Coronary artery (tissue), 2 donors: ENCODE results near the gene PPM1D.
A peak's percentile ranks its signal among the peaks of the same experiment; 100 is the strongest.

Experiments
- DNase-seq: peaks from one replicate; pipeline ENCODE4 v3.0.0-alpha.2; 2017; ENCODE audit warnings: low spot score
- H3K27ac ChIP-seq, 2 donors: fragments of 200-600 bp; sonication (generic); one replicate each; pipeline ENCODE4 v1.5.1; 2016 to 2019
- H3K4me3 ChIP-seq: fragments of 200-600 bp; sonication (generic); 2 replicates; pipeline ENCODE4 v1.5.1; 2016; ENCODE audit warnings: mild to moderate bottlenecking, moderate library complexity
- CTCF ChIP-seq: fragments of 200-600 bp; sonication (generic); IDR thresholded peaks from one replicate; pipeline ENCODE4 v1.5.1; 2019; ENCODE audit warnings: antibody characterized with exemption

The PPM1D gene

GRCh38 chr17:60628252-60628889 lies 28.4 kb downstream of the PPM1D start:
- no peak for DNase-seq
- TF ChIP-seq CTCF: no peak
- no peak overlapping the region for H3K27ac ChIP-seq
- H3K4me3 ChIP-seq: no peak overlapping the region

- DNase-seq: no peak
- no peak for TF ChIP-seq CTCF
Measured at GRCh38 chr17:60629120-60629519, 29.1 kb downstream of the PPM1D start.

GRCh38 chr17:60630352-60630751 lies 30.4 kb downstream of the PPM1D start:
- TF ChIP-seq CTCF: no peak
- H3K4me3 ChIP-seq: no peak overlapping the region
- peak overlapping the region in 1 of 2 donors; percentile 5 for H3K27ac ChIP-seq
- no peak for DNase-seq

More at GRCh38 chr17:60629120-60629519, 29.1 kb downstream of the PPM1D start:
- H3K27ac ChIP-seq: no peak overlapping the region
- no peak overlapping the region for H3K4me3 ChIP-seq

- TF ChIP-seq CTCF: no peak
- DNase-seq: no peak
- Histone ChIP-seq H3K4me3 (no peak overlapping the region), H3K27ac (peak overlapping the region in 1 of 2 donors; percentile 5)
Measured at GRCh38 chr17:60631119-60631518, 31.1 kb downstream of the PPM1D start.

- no peak for TF ChIP-seq CTCF
- no peak for DNase-seq
- Histone ChIP-seq H3K4me3 (no peak overlapping the region), H3K27ac (no peak overlapping the region)
Measured at GRCh38 chr17:60637683-60638082, 37.7 kb downstream of the PPM1D start.

- TF ChIP-seq CTCF: no peak
- Histone ChIP-seq H3K27ac (no peak overlapping the region), H3K4me3 (no peak overlapping the region)
- DNase-seq: no peak
Measured at GRCh38 chr17:60639019-60639330, 39.0 kb downstream of the PPM1D start.

GRCh38 chr17:60640503-60640902 lies 40.5 kb downstream of the PPM1D start:
- TF ChIP-seq CTCF: no peak
- no peak overlapping the region for H3K4me3 ChIP-seq
- H3K27ac ChIP-seq: no peak overlapping the region
- no peak for DNase-seq
